Measurements from ENCODE around the gene MMP14. TPM values are rescaled to one million over a fixed set of nuclear protein-coding genes. Genes with fewer than 3 reads are reported as not detected.
"Not testable (repeated sequence)": the region's sequence is repeated elsewhere in the genome, so short reads cannot be mapped to it uniquely, and the experiment has no call there.

Gene MMP14
- total RNA-seq, 1 donor from 2014 or later: 22.5 TPM

DNA sequence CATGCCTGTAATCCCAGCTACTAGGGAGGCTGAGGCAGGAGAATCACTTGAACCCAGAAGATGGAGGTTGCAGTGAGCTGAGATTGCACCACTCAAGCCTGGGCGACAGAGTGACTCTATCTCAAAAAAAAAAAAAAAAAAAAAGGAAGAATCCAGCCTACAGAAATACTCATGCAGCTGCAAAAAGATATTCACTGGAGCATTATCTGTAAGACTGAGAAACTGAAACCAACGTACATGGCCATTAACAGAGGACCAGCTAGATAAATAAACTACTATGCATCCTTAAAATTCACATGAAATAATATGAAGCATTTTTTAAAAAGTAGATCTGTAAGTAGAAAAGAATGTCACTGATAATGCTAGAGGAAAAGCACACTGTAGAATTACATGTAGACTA is 24.7 kb upstream of the MMP14 start:
- intact Hi-C loops (cut with DNase I): loop anchor here (10.0 kb wide), 1 partner anchor 157 kb away; no protein-coding TSS in a partner anchor
- DNase-seq (no peak), ATAC-seq (ENCODE audit: poor library complexity) (peak; percentile 10)

DNA sequence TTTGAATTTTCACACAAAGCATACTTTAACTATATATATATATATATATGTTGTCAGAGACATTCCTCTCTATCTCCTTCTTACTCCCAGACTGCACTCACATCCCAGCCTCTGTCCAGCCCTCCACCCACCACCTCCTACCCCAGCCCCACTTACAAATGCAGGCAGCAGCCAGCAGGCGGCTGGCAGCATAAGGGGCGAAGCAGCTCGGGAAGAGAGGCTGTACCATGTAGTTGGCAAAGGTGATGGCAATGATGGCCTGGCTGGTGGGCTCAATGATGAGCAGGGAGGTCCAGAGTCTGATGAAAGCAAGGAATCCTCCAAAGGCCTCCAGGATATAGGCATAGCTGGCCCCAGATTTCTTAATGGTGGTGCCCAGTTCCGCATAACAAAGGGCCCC is 23.6 kb upstream of the MMP14 start:
- intact Hi-C loops (cut with DNase I): loop anchor here (10.0 kb wide), 1 partner anchor 158 kb away; no protein-coding TSS in a partner anchor
- ATAC-seq (ENCODE audit: poor library complexity) (no peak), DNase-seq (no peak)

DNA sequence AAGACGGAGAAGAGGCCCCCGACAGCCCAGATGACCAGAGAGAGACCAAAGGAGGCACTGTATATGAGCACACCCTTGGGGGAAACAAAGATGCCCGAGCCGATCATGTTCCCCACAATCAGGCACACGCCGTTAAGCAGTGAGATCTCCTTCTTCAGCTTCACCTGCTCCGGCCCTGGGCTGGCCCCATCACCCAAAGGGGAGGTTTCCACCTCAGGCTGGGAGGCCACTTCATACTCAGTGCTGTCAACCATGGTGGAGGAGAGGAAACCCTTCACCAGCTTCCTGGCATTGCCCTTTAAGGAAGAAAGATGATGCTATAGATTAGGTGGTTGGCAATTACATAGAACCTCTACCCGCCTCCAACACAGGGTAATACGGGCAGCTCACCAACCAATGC is 23.2 kb upstream of the MMP14 start:
- ATAC-seq (ENCODE audit: poor library complexity): no peak
- no peak for DNase-seq
- intact Hi-C loops (cut with DNase I): loop anchor here (10.0 kb wide), 1 partner anchor 158 kb away; no protein-coding TSS in a partner anchor

DNA sequence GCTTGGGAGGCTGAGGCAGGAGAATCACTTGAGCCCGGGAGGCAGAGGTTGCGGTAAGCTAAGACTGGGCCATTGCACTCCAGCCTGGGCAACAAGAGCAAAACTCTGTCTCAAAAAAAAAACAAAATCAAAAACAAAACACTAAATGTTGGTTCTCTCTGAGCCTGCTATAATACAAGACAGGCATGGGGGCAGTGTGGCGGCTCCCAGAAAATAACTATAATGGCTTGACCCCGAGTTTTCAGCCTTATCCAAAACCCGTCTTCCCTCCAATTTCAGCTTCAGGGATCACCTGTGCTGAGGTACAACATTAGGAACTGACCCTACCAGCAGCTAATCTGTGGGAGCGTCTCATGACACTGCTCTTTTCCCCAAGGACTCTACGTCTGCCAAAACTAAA is 22.0 kb upstream of the MMP14 start:
- ATAC-seq (ENCODE audit: poor library complexity): no peak

DNA sequence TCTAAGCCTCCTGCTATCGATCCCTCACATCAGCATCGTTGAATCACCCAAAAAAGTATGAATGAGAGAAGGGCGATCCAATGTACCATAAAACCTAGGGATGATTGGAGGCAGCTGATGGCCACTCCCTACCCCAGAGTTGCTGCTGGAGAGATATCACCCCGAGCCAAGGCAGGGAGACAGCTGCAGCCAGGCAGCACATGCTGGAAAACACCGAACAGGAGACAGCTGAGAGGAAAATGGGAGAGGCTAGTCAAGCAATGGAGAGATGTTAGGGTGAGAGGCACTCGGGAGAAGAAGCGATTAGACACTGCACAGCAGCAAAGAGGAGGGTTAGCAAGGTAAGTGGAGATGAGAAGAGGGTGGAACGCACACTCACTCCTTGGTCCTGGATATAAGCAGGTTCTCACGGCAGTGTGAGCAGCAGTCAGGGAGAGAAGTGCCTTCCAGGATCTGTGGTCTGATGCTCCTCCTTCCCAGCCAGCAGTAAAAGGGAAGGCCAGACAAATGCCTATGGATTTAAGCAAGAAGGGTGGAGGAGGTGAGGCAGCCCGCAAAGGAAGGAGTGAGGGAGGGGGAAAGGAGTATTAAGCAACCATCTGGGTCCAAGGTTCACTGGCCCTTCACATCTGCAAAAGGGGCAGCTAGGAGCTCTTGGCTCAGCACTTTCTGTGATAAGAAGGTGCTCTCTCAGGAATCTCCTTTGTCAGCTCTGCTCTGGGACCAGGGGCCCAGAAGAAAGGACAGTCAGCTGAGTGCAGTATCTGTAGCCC is 21.3 kb upstream of the MMP14 start, which contains the start of gene SLC7A7:
Gene SLC7A7, minus strand, starts transcription at position 495 of the 773 bp plus-strand sequence. CDS start 2,037 bp downstream, outside the sequence.
- DNase-seq (no peak), ATAC-seq (ENCODE audit: poor library complexity) (peak; percentile 42)
- intact Hi-C loops (cut with DNase I): loop anchor here (5.0 to 10.0 kb wide), 2 partner anchors 160 to 258 kb away; no protein-coding TSS in a partner anchor

More for the DNA sequence above, 22.0 kb upstream of the MMP14 start:
- intact Hi-C loops (cut with DNase I): loop anchor here (10.0 kb wide), 1 partner anchor 160 kb away; no protein-coding TSS in a partner anchor
- no peak for DNase-seq

- ATAC-seq (ENCODE audit: poor library complexity): peak; percentile 7
- DNase-seq: peak; percentile 66
- intact Hi-C loops (cut with DNase I): loop anchor here (5.0 to 10.0 kb wide), 2 partner anchors 165 to 262 kb away; no protein-coding TSS in a partner anchor
Measured at GRCh38 chr14:22819151-22819988, 17.0 kb upstream of the MMP14 start.

DNA sequence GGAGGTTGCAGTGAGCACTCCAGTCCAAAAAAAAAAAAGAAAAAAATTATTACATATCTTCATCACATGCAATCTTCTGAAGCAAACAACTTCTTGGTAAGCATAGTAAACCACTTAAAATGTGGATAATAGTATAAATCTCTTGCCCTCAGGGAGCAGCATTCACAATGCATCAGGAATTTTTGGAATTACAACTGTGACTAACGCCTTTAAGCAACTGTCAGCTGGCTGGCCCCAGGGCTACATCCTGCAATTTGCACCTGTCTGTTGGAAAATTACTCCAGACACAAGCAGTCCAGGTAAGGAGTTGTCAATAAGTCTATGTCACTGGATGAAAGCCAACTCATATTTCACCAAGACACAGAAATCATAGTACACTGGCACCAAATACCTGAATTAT is 15.7 kb upstream of the MMP14 start:
- DNase-seq: no peak
- intact Hi-C loops (cut with DNase I): no loop called here
- no peak for ATAC-seq (ENCODE audit: poor library complexity)

DNA sequence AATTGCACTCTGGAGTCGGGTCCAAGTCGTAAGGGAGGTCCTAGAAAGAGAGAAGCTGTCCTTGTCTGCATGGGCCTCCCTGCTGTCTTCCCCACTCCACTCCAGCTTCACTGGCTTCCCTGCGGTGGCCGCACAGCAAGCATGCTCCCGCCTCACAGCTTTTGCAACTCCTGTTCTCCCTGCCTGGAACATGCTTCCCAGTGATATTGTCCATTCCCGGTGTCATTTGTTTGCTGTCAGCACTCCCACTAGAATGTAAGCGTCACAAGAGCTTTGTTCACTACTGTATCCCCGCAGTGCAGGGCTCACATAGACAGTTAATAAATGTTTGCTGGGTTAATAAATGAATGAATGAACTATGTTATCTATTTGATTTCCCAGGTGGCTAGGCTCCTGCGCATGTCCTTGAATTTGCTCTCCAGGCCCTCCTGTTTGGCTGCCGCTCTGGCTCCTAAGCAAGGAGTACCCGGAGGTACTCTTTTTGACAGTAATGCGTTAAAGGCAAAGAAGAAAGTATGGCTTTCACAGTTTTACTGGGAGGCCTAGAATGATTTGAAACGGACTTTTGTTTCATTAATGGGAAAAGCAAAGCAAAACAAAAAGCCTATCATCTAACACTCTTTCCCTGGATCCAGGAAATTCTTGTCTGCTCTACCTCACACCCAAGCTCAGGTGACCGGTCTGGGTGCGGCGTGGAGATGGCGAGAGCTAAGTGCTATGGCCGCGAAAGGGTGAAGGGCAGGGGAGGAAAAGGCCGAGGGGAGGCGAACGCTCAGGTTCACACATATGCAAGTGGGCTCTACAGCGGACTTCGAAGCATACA is 15.0 kb upstream of the MMP14 start:
- DNase-seq: no peak
- ATAC-seq (ENCODE audit: poor library complexity): peak; percentile 31
- intact Hi-C loops (cut with DNase I): no loop called here

DNA sequence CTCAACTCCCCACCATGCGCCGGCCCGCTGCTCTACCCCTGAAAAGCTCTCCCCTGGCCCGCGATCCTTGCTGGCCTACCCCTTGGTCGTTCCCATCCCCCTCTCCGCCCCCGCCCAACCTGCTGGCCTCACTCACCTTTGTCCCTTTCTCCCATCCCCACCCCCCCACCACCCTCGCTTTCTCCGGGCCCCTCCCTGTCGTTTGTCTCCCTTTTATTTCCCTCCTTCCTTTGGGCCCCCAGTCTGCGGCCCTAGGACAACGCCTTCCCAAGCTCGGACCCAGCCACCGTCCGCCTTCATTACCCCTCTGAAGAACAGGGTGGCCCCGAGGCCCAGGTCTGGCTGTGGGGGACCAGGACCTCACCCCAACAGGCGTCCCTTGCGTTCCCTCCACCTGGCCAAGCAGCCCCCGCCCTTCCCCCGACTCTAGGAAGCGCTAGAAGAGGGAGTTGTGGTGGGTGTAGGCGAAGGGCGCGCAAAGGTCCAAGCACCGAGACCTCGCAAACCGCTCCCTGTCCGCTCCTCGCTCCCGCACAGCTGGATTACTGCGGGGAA is 14.3 kb upstream of the MMP14 start:
- intact Hi-C loops (cut with DNase I): no loop called here
- ATAC-seq (ENCODE audit: poor library complexity) (no peak), DNase-seq (no peak)

DNA sequence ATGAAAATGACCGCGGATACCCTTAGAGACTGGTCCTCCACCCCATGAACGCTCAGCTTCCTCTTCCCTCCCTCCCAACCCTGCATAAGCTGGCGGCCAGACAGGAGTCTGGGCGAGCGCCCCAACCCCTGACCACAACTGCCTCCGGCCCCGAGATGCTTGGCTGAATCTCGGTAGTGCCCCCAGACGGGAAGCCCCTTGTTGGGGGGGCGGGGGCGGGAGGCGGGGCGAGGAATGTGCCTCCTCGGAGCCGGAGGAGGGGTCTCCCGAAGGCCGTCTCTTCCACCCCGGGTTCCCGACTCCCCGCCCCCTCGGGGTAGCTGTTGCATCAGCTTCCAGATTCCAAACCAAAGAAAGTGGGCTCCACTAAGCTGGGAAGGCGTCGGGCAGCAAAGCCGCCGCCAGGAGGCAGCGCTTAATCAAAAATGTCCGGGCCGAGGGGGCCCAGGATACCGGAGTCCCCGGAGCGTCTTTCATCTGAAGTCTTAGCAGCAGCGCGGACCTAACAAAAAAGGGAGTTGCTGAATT is 13.8 kb upstream of the MMP14 start:
- peak; percentile 89 for ATAC-seq (ENCODE audit: poor library complexity)
- intact Hi-C loops (cut with DNase I): loop anchor here (1.0 kb wide), 1 partner anchor 30 kb away; no protein-coding TSS in a partner anchor
- peak; percentile 86 for DNase-seq

GRCh38 chr14:22824711-22825359 is 11.6 kb upstream of the MMP14 start:
- no peak for DNase-seq
- ATAC-seq (ENCODE audit: poor library complexity): no peak
- intact Hi-C loops (cut with DNase I): no loop called here

DNA sequence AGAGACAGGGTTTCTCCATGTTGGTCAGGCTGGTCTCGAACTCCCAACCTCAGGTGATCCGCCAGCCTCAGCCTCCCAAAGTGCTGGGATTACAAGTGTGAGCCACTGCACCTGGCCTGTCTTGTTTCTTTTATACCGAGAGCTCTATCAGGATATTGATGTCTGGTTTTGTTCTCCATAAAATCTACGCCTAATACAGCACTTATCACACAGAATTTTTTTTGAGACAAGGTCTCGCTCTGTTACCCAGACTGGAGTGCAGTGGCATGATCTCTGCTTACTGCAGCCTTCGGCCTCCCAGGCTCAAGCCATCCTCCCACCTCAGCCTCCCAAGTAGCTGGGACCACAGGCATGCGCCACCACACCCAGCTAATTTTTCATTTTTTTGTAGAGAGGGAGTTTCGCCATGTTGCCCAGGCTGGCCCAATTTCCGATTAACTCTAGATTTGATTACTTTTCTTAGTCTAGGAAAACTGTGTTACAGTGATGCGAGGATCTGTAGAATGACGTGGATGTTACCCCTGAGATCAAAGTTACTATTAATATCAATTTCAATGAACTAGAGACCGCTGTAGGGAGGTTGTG is 7.2 kb upstream of the MMP14 start:
- intact Hi-C loops (cut with DNase I); ATAC-seq (ENCODE audit: poor library complexity): not testable (repeated sequence)
- peak; percentile 10 for DNase-seq

DNA sequence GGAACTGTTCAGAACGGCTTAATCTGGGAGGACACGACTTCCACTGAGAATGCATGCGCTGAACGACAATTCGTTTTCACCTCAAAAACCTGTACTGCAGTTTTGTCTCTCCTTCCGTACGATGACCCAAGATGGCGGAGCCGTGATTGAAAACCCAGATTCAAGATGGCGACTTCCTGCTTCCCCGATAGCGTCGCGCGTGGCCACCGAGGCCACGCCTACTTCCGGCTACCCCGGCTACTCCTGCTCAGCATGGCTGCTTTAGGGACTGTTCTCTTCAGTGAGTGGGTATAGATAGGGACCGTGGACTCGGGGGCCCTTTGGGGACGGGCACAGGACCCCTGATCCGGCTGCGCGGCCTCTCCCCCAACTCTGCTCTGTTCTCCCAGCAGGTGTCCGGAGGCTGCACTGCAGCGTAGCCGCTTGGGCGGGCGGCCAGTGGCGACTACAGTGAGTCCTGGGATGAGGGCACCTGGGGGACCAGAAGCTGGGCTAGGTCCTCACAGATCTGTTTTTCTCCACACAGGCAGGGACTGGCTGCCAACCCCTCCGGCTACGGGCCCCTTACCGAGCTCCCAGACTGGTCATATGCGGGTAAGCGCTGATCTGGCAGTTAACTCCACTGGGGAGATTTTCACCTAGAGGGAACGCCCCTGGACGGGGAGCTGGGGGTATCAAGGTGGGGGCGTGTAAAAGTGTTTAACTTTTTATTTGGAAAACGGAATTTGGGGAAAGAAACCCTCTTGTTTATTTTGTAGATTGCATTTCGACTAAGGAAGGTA is 6.5 kb upstream of the MMP14 start, which contains the start of gene MRPL52:
Gene MRPL52, plus strand, starts transcription at position 227 of the 782 bp plus-strand sequence. Its CDS starts 26 bp downstream, at position 253.
- DNase-seq (peak; percentile 94), ATAC-seq (ENCODE audit: poor library complexity) (peak; percentile 98)
- intact Hi-C loops (cut with DNase I): no loop called here

GRCh38 chr14:22830443-22831010 is 5.9 kb upstream of the MMP14 start:
- ATAC-seq (ENCODE audit: poor library complexity) (no peak), DNase-seq (peak; percentile 4)
- intact Hi-C loops (cut with DNase I): no loop called here

DNA sequence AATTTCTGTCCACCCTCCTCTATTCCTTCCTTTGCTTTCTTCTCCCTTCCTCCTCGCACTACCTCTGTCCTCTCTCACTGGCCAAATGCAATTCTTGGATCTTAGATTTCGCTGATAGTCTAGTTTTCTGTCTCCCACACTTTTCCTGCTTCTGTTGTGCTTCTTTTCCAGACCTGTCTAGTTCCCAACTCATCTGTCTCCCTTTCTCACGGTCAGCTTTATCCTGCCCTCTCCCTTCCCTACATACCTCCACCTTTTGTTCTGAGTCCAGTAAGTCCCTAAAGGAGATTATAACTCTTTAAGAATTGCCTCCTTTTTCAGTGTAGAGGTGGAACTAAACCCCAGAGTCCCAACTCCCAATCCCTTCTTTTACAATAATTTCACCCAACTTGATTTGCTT is 880 bp upstream of the MMP14 start:
- intact Hi-C loops (cut with DNase I): no loop called here
- no peak for ATAC-seq (ENCODE audit: poor library complexity)
- DNase-seq: no peak

All from Right ventricle myocardium superior (tissue), 1 donor.